HepG2 (cell line): ENCODE measurements around the gene SMIM44. TPM values are rescaled to one million over a fixed set of nuclear protein-coding genes. Genes with fewer than 3 reads are reported as not detected.

Experiments used
- ATAC-seq: fragments of 200-7000 bp; cut with Tn5 transposase; 3 replicates; pipeline ENCODE4 v1.9.1; 2020; ENCODE audit warnings: mild to moderate bottlenecking, moderate library complexity
- BruUV-seq: library from RNA; stranded (reverse); fragments of 400-500 nt; replicated peaks from 2 replicates; lab custom pipeline; 2021; lab: Mats Ljungman, UMichigan
- CTCF ChIA-PET: fragments of 300-600 bp; formaldehyde crosslinking; extraction: SDS; loops from one replicate; lab custom pipeline; 2021; ENCODE audit warnings: low total read pairs, inconsistent platforms, low intra/inter-chr PET ratio; lab: Yijun Ruan, JAX
- POLR2A ChIA-PET: fragments of 350-600 bp; sonication (Branson Sonifier 250); formaldehyde crosslinking; loops from one replicate; lab custom pipeline; 2020; ENCODE audit warnings: antibody characterized with exemption, inconsistent platforms; lab: Yijun Ruan, JAX
- DNase-seq: peaks from one replicate; pipeline ENCODE4 v3.0.0-alpha.2; 2015; ENCODE audit warnings: low spot score
- FAIRE-seq: peaks from 3 replicates; lab custom pipeline; 2011; peaks lifted over from hg19 to GRCh38; lab: Jason Lieb, UNC
- H2AFZ ChIP-seq: one replicate; pipeline ENCODE4 v1.6.1; 2011; ENCODE audit warnings: low read length, inconsistent platforms
- H3K27ac ChIP-seq: fragments of 300-600 bp; 3 replicates; pipeline ENCODE4 v1.8.0; 2011; ENCODE audit warnings: mixed run types, mild to moderate bottlenecking, mixed read lengths, low read length, inconsistent platforms; ENCODE audit not compliant: insufficient read depth; ENCODE audit errors: extremely low read length
- H3K27me3 ChIP-seq, 2 experiments: fragments of 200-600 bp in 1 of 2; 2 replicates in 1 of 2; 3 replicates in 1 of 2; pipeline versions ENCODE4 v1.6.0 to v1.8.0; 2011; ENCODE audit warnings: low read length in 2 of 2, mild to moderate bottlenecking in 2 of 2, moderate library complexity in 2 of 2, inconsistent platforms in 1 of 2; ENCODE audit not compliant: insufficient read depth in 2 of 2, control insufficient read depth in 1 of 2
- H3K36me3 ChIP-seq, 2 experiments: fragments of 200-600 bp in 1 of 2; replicated peaks in 1 of 2; 2 replicates in 1 of 2; 3 replicates in 1 of 2; pipeline versions ENCODE4 v1.5.1 to v1.8.0; 2011; ENCODE audit warnings: low read length in 2 of 2, inconsistent platforms in 1 of 2; ENCODE audit not compliant: insufficient read depth in 2 of 2, control insufficient read depth in 1 of 2
- H3K4me1 ChIP-seq: 2 replicates; pipeline ENCODE4 v1.5.1; 2012; ENCODE audit warnings: low read length, inconsistent platforms; ENCODE audit not compliant: insufficient read depth
- H3K4me2 ChIP-seq: 2 replicates; pipeline ENCODE4 v1.6.0; 2011; ENCODE audit warnings: low read depth, low read length, inconsistent platforms
- H3K4me3 ChIP-seq, 3 experiments: fragments of 200-600 bp in 1 of 3; sonication (generic), shearing (Covaris generic) in 1 of 3; replicated peaks in 1 of 3; 2 replicates each; pipeline ENCODE4 v1.5.1; 2011 to 2016; ENCODE audit warnings: low read length in 3 of 3, inconsistent platforms in 2 of 3, low read depth in 2 of 3, mild to moderate bottlenecking in 2 of 3, control low read depth in 1 of 3, mixed read lengths in 1 of 3; ENCODE audit not compliant: insufficient read depth in 1 of 3
- H3K79me2 ChIP-seq: one replicate; pipeline ENCODE4 v1.6.1; 2011; ENCODE audit warnings: low read length, inconsistent platforms; ENCODE audit not compliant: insufficient read depth
- H3K9ac ChIP-seq: 2 replicates; pipeline ENCODE4 v1.6.0; 2011; ENCODE audit warnings: mild to moderate bottlenecking, low read depth, low read length, inconsistent platforms; ENCODE audit not compliant: insufficient read depth
- H3K9me3 ChIP-seq: 2 replicates; pipeline ENCODE4 v1.5.1; 2012; ENCODE audit warnings: mild to moderate bottlenecking, low read length
- H4K20me1 ChIP-seq: 2 replicates; pipeline ENCODE4 v1.6.0; 2011; ENCODE audit warnings: inconsistent platforms, mild to moderate bottlenecking, low read length, moderate library complexity; ENCODE audit not compliant: insufficient read depth
- FOXA1 ChIP-seq, 2 experiments: fragments of 450-650 bp in 1 of 2; sonication (generic) in 1 of 2; formaldehyde crosslinking in 1 of 2; IDR thresholded peaks; 2 replicates each; pipeline versions ENCODE4 v1.4.0 to v1.6.1; 2016 to 2020; ENCODE audit warnings: missing genetic modification reagents in 1 of 2
- RBM22 ChIP-seq: fragments of 200-400 bp; formaldehyde crosslinking; optimal IDR thresholded peaks from 2 replicates; pipeline ENCODE3; 2017; ENCODE audit warnings: mild to moderate bottlenecking, low read length, moderate library complexity
- ZFYVE20 ChIP-seq: sonication (generic); formaldehyde crosslinking; IDR thresholded peaks from 2 replicates; pipeline ENCODE4 v1.8.0; 2023; ENCODE audit warnings: low read depth, mild to moderate bottlenecking, moderate library complexity, missing genetic modification reagents, borderline replicate concordance
- ZNF792 ChIP-seq: IDR thresholded peaks from 2 replicates; pipeline ENCODE4 v1.6.1; 2016
- WGBS: methylation state at CpG from one replicate; pipeline ENCODE4 v1.1.6; 2017; ENCODE audit warnings: low lambda C conversion rate; 5-methylcytosine and 5-hydroxymethylcytosine counted together
- in situ Hi-C: cut with HindIII; loops from 2 replicates; pipeline ENCODE4 v1.10.0; 2017; ENCODE audit warnings: low pct_unique_long_range_greater_than_20kb; ENCODE audit not compliant: extremely low pct_ligation_motif_present
- intact Hi-C: fragments of 100-400 bp; cut with micrococcal nuclease; formaldehyde crosslinking; loops from one replicate; pipeline ENCODE4 v1.10.0; 2022; ENCODE audit not compliant: unreplicated experiment
- polyA plus RNA-seq, 8 experiments: library from polyadenylated mRNA; depleted of rRNA in 3 of 8; stranded (reverse) in 7 of 8; unstranded in 1 of 8; fragments of >200 nt; fragmentation: Illumina TruSeq in 4 of 8; extraction: Trizol in 4 of 8; gene quantifications; 2 replicates each; pipeline versions ENCODE4 v1.2.1 to v1.2.3, GENCODE V29; 2011 to 2016; ENCODE audit warnings: low read depth in 4 of 8, missing spikeins in 1 of 8, mixed read lengths in 1 of 8; ENCODE audit not compliant: insufficient read depth in 1 of 8
- total RNA-seq, 5 experiments: library from RNA; depleted of rRNA; stranded (reverse); fragments of >200 nt; fragmentation: Illumina TruSeq; extraction: Trizol; gene quantifications; 2 replicates each; pipeline ENCODE4 v1.2.3, GENCODE V29; 2016; ENCODE audit warnings: low read depth in 1 of 5
- TF ChIP-seq, protein P1 (sequence below), 2 experiments: fragments of 450-650 bp in 1 of 2; sonication (generic) in 1 of 2; formaldehyde crosslinking in 1 of 2; IDR thresholded peaks; 2 replicates each; pipeline versions ENCODE4 v1.6.1 to v1.8.0; 2016 to 2022; ENCODE audit warnings: antibody characterized with exemption in 1 of 2, mild to moderate bottlenecking in 1 of 2, missing genetic modification reagents in 1 of 2

Gene SMIM44
- total and polyA plus RNA-seq, 2 of the 13 experiments (the other 11 are each of a cell fraction or from before 2014, with no cell fraction given) = not detected

DNA sequence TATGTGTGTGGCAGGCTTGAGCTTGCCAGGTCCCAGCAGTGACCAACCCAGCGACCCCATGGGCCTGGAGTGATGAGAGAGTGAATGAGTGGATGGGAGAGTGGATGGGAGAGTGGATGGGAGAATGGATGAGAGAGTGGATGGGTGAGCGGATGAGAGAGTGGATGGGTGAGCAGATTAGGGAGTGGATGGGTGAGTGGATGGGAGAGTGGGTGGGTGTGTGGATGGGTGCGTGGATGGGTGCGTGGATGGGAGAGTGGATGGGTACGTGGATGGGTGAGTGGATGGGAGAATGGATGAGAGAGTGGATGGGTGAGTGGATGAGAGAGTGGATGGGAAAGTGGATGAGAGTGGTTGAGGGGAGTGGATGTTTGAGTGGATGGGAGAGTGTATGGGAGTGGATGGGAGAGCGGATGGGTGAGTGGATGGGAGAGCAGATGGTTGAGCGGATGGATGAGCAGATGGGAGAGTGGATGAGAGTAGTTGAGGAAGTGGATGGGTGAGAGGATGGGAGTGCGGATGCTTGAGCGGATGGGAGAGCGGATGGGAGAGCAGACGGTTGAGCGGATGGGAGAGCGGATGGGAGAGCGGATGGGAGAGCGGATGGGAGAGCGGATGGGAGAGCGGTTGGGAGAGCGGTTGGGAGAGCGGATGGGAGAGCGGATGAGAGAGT, 45.4 kb upstream of the SMIM44 start:
- peaks cover 26 to 44% of the 10 kb centered on the region in 2 experiments for H3K36me3 ChIP-seq
- intact Hi-C loops (no loop called here), in situ Hi-C loops (no loop called here)
- H3K4me3 ChIP-seq = no peak overlapping the region
- H3K9ac ChIP-seq = no peak overlapping the region
- TF ChIP-seq FOXA1 (IDR thresholded peaks at IDR 0.05) (peak; percentile 11; the same call in 1 of the 2 replicates), FOXA1 (CRISPR knock-in tag; IDR thresholded peaks at IDR 0.05) (no peak), ZFYVE20 (CRISPR knock-in tag) (no peak), ZNF792 (no peak), RBM22 (no peak)
- TF ChIP-seq, protein P1, sequence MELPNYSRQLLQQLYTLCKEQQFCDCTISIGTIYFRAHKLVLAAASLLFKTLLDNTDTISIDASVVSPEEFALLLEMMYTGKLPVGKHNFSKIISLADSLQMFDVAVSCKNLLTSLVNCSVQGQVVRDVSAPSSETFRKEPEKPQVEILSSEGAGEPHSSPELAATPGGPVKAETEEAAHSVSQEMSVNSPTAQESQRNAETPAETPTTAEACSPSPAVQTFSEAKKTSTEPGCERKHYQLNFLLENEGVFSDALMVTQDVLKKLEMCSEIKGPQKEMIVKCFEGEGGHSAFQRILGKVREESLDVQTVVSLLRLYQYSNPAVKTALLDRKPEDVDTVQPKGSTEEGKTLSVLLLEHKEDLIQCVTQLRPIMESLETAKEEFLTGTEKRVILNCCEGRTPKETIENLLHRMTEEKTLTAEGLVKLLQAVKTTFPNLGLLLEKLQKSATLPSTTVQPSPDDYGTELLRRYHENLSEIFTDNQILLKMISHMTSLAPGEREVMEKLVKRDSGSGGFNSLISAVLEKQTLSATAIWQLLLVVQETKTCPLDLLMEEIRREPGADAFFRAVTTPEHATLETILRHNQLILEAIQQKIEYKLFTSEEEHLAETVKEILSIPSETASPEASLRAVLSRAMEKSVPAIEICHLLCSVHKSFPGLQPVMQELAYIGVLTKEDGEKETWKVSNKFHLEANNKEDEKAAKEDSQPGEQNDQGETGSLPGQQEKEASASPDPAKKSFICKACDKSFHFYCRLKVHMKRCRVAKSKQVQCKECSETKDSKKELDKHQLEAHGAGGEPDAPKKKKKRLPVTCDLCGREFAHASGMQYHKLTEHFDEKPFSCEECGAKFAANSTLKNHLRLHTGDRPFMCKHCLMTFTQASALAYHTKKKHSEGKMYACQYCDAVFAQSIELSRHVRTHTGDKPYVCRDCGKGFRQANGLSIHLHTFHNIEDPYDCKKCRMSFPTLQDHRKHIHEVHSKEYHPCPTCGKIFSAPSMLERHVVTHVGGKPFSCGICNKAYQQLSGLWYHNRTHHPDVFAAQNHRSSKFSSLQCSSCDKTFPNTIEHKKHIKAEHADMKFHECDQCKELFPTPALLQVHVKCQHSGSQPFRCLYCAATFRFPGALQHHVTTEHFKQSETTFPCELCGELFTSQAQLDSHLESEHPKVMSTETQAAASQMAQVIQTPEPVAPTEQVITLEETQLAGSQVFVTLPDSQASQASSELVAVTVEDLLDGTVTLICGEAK (IDR thresholded peaks at IDR 0.05) = 0 out of 2 replicates have a peak, but pooled peaks have one; percentile 9
- TF ChIP-seq, protein P1 (CRISPR knock-in tag; IDR thresholded peaks at IDR 0.05) = no peak
- BruUV-seq = no TSS peak
- ATAC-seq (no peak), DNase-seq (no peak), FAIRE-seq (no peak)
- WGBS = 99% methylated on average over 20 of the region's 20 CpGs
- no peaks in the 10 kb centered on the region for H3K9me3 ChIP-seq
- H3K4me2 ChIP-seq = no peak overlapping the region
- H3K27me3 ChIP-seq = no peaks in the 10 kb centered on the region
- no peaks in the 10 kb centered on the region for H4K20me1 ChIP-seq
- no peaks in the 10 kb centered on the region for H3K79me2 ChIP-seq
- no peaks in the 10 kb centered on the region for H3K4me1 ChIP-seq
- ChIA-PET CTCF (no interaction called here), POLR2A (no interaction called here)
- no peak overlapping the region for H2AFZ ChIP-seq
- no peak overlapping the region for H3K27ac ChIP-seq
